T-helper 2 cell treated with Interferon-gamma antibody and Interleukin-4, amounts not matched to agents 100 ng/mL and 5 ng/mL, for 36 hours (primary cell): ENCODE data around the gene EXOC2. TPM values are rescaled to one million over a fixed set of nuclear protein-coding genes. Genes with fewer than 3 reads are reported as not detected.

Experiments used
- intact Hi-C: fragments of 100-400 bp; cut with micrococcal nuclease; formaldehyde crosslinking; loops from one replicate; pipeline ENCODE4 v1.15.1; 2023
- total RNA-seq: library from RNA; stranded (reverse); gene quantifications from 2 replicates; pipeline ENCODE4 v1.2.3, GENCODE V29; 2022

The EXOC2 gene
- total RNA-seq, 1 donor from 2014 or later = 34.7 TPM

DNA sequence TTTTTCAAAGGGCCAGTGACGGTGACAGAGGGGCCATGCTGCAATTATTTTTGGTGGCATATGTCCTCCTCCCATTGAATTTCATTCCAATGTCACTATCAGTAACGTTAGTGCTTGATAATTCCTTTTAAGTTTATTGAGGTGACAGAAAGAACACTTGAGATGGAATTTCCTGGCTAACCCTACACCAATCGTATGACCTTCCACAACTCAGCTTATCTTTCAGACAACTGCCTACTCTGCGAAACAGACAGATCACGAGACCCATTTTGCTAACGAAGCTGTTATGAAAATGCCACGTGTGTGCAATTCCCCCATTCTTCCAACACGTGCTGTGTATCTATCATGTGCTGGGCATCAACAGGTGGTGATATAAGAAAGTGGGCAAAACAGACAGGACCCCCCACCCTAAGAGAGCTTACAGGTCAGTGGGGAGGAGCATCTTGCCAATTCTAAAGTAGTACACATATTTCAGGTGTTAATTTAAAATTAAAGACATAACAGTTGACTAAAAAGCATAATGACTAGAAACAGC is 188.4 kb downstream of the EXOC2 start:
- intact Hi-C loops = no loop called here

GRCh38 chr6:503610-504362 is 189.2 kb downstream of the EXOC2 start:
- intact Hi-C loops = no loop called here

DNA sequence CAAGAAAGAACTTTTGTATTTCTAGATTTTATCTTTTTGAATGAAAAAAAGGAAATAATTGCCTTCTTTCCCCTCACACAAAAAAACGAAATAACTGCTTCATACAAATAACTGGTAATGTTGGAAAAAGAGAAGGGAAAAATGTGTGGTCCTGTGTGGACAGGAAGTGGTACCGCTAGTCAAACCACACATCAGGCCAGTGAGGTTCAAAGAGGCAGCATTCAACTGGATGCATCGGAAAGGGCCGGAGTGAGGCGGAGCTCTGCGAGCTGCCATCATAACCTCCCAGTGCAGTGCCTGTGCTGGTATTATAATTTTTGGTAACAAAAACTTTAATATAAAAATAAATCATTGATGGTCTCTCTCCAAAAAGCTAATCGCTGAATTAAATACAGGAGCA is 190.2 kb downstream of the EXOC2 start:
- intact Hi-C loops = no loop called here

GRCh38 chr6:501891-502601 is 190.9 kb downstream of the EXOC2 start:
- intact Hi-C loops = no loop called here

DNA sequence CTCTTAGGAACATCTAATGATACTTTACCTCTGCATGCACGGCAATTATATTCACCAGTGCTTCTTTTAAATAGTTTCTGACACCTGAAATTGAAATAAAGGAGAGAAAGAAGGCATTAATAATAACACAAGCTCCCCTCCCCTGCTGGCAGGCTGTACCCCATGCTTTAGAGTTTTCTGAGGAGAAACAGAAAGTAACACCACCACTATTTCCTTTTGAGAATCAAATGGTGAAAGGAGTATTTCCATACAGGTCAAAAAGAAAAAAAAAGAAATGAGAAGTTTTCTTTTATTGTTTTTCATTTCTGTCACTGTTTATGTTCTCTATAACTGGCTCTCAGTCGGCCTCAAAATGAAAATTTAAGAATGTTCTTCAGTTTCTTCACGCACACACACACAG is 193.3 kb downstream of the EXOC2 start:
- intact Hi-C loops = loop anchor here (1.0 to 5.0 kb wide), 6 partner anchors 8 to 207 kb away; partner anchors contain the start of genes DUSP22 and IRF4

DNA sequence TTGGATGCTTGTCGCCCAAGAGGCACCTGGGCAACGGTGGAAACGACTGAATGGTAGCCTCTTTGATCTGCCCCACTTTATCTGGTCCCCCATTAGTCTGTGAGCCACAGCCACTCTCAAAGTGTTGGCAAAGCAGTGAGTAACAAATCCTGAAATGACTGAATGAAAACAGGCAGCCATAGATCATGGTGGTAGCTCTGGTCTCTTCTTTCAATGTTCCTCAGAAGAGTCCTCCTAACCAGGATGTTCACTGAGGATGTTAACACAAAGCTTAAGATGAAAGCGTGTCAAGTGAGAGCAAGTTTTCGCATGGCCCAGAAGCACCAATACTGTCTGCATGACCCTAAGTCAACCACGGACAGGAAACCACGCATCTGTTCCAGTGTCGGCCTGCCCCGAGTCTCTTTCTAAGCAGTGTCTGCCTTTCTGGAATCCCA is 194.1 kb downstream of the EXOC2 start:
- intact Hi-C loops = loop anchor here (1.0 to 5.0 kb wide), 6 partner anchors 8 to 206 kb away; partner anchors contain the start of genes DUSP22 and IRF4

DNA sequence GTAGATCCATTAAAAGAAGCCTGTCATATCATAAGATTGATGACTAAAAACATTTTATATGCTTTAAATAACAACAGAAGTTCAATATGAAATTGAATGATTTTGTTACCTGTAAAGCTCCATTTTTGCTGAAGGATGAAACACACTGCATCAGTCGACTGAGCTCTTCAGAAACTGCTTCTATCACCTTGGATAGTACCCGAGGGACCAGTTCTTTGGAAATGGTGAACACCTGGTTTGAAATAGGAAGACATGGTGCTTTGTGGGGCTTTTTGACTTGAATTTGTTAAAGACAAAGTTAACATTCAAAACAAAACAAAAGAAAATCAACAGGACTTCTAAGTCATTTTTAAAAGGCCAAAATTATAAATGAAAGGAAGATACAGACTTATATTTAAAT is 195.7 kb downstream of the EXOC2 start:
- intact Hi-C loops = loop anchor here (5.0 kb wide), 1 partner anchor 50 kb away; no protein-coding TSS in a partner anchor

DNA sequence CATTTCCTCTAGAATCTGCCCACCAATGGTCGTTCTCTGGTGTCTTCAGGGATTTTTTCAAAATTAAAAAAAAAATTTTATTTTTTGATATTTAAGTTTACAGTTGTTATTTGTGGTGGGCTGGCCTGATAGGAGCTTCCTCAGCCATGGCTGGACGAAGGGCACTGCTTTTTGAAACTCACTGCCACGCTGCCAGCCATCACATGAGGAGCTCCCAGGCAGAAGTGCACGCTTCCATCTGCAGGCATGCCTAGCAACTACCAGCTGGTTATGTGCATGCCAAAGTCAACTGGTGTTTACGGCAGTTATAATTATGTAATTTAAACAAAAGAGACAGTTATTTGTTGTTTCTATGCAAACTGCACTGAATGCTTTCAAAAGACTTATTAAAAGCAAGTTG is 196.3 kb downstream of the EXOC2 start:
- intact Hi-C loops = loop anchor here (5.0 kb wide), 1 partner anchor 51 kb away; no protein-coding TSS in a partner anchor

DNA sequence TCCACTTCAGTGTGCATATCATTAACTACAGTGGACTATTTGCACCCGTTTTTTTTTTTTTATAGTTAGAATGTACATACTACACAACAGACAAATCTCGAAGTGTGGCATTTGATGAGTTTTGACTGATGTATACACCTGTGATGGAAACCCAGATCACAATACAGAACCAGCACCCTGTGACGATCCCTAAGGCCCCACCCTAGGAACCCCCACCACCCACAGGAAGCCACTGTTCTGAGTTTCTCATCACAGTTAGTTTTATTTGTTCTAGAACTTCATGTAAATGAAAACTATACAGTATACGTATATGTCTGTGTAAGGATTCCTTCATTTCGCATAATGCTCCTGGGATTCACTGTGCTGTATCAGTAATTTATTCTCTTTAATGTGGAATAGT is 198.5 kb downstream of the EXOC2 start:
- intact Hi-C loops = loop anchor here (5.0 kb wide), 3 partner anchors 62 to 157 kb away; no protein-coding TSS in a partner anchor

GRCh38 chr6:493840-494239 is 199.1 kb downstream of the EXOC2 start:
- intact Hi-C loops = loop anchor here (5.0 kb wide), 3 partner anchors 62 to 157 kb away; no protein-coding TSS in a partner anchor

GRCh38 chr6:492816-493414 is 200.0 kb downstream of the EXOC2 start:
- intact Hi-C loops = loop anchor here (5.0 kb wide), 3 partner anchors 61 to 156 kb away; no protein-coding TSS in a partner anchor

DNA sequence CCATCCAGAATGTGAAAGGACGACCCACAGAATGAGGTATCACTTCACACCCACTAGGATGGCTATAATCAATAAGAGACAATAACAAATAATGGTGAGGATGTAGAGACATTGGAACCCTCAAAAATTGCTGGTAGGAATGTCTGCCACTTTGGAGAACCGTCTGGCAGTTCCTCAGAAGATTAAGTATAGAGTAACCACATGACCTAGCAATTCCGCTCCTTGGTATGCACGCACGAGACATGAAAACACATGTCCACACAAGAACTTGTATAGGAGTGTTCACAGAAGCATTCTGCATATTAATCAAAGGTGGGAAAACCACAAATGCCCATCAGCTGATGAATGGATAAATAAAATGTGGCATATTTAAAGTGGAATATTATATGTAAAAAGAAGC is 200.8 kb downstream of the EXOC2 start:
- intact Hi-C loops = loop anchor here (5.0 kb wide), 3 partner anchors 60 to 155 kb away; no protein-coding TSS in a partner anchor

- intact Hi-C loops = loop anchor here (1.0 to 5.0 kb wide), 6 partner anchors 8 to 154 kb away; partner anchors contain the start of gene IRF4
Measured at GRCh38 chr6:491233-491632, 201.7 kb downstream of the EXOC2 start.

GRCh38 chr6:490251-491037 is 202.5 kb downstream of the EXOC2 start:
- intact Hi-C loops = loop anchor here (1.0 to 5.0 kb wide), 6 partner anchors 9 to 153 kb away; partner anchors contain the start of gene IRF4

GRCh38 chr6:489762-490161 is 203.2 kb downstream of the EXOC2 start:
- intact Hi-C loops = loop anchor here (1.0 to 5.0 kb wide), 6 partner anchors 9 to 152 kb away; partner anchors contain the start of gene IRF4

GRCh38 chr6:489001-489400 is 203.9 kb downstream of the EXOC2 start:
- intact Hi-C loops = loop anchor here (1.0 kb wide), 2 partner anchors 9 to 14 kb away; no protein-coding TSS in a partner anchor

GRCh38 chr6:487956-488355 is 205.0 kb downstream of the EXOC2 start:
- intact Hi-C loops = no loop called here

- intact Hi-C loops = no loop called here
Measured at GRCh38 chr6:485655-486170, 207.2 kb downstream of the EXOC2 start.

DNA sequence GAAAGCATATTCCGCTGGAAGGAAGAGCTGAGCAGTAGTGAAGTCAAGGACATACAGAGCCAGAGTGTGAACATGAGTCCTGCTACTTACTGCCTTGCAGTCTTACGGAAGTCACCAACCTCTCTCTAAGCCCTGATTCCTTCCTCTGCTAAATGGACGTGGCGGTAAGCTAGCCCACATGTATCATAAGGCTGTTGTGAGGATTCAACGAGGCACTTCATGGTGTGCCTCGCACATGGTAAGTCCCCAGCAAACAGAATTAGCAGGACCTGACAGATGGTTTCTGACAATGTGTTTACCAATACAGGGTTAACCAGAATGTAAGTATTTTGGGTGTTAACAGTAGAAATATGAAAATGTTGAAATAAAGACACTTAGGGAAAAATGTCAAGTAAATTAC is 208.2 kb downstream of the EXOC2 start:
- intact Hi-C loops = no loop called here
